Activated B cell treated with CpG ODN at 0.5 μM for 24 hours (primary cell): Measurements from ENCODE around the gene DLEC1. TPM values are rescaled to one million over a fixed set of nuclear protein-coding genes. Genes with fewer than 3 reads are reported as not detected.
A peak's percentile ranks its signal among the peaks of the same experiment; 100 is the strongest.

Experiments used
- ATAC-seq: fragments of 200-7000 bp; cut with Tn5 transposase; one replicate; pipeline ENCODE4 v1.10.0; 2021; ENCODE audit warnings: low read depth, mild to moderate bottlenecking, moderate library complexity
- CTCF ChIA-PET: fragments of 350-600 bp; sonication (Branson Sonifier 250); formaldehyde crosslinking; loops from one replicate; lab custom pipeline; 2021; ENCODE audit warnings: antibody characterized with exemption; lab: Charles Lee
- POLR2A ChIA-PET: fragments of 350-600 bp; sonication (Branson Sonifier 250); formaldehyde crosslinking; loops from one replicate; lab custom pipeline; 2021; ENCODE audit warnings: antibody characterized with exemption; lab: Charles Lee
- DNase-seq: peaks from one replicate; pipeline ENCODE4 v3.0.0; 2022
- H3K27ac Mint-ChIP-seq: one replicate; pipeline ENCODE4 v1.8.0; 2020; ENCODE audit warnings: mixed read lengths
- H3K27me3 Mint-ChIP-seq: one replicate; pipeline ENCODE4 v1.8.0; 2021; ENCODE audit warnings: mixed read lengths
- H3K36me3 Mint-ChIP-seq: one replicate; pipeline ENCODE4 v1.8.0; 2021; ENCODE audit warnings: low read depth, mixed read lengths
- H3K4me1 Mint-ChIP-seq: one replicate; pipeline ENCODE4 v1.8.0; 2021; ENCODE audit warnings: mixed read lengths
- H3K4me3 Mint-ChIP-seq: one replicate; pipeline ENCODE4 v1.8.0; 2020; ENCODE audit warnings: mild to moderate bottlenecking, mixed read lengths
- H3K9me3 Mint-ChIP-seq: one replicate; pipeline ENCODE4 v1.8.0; 2020; ENCODE audit warnings: mixed read lengths
- intact Hi-C: fragments of 100-400 bp; cut with micrococcal nuclease; formaldehyde crosslinking; loops from one replicate; pipeline ENCODE4 v1.15.1; 2024
- total RNA-seq: library from RNA; stranded (reverse); gene quantifications from 2 replicates; pipeline ENCODE4 v1.2.3, GENCODE V29; 2022
- TF ChIP-seq, protein P1 (sequence below): fragments of 200-600 bp; IDR thresholded peaks from one replicate; pipeline ENCODE4 v1.8.0; 2022; ENCODE audit warnings: antibody characterized with exemption, mild to moderate bottlenecking

The DLEC1 gene
- total RNA-seq: 0.10 and 0.11 TPM in 2 replicates

DNA sequence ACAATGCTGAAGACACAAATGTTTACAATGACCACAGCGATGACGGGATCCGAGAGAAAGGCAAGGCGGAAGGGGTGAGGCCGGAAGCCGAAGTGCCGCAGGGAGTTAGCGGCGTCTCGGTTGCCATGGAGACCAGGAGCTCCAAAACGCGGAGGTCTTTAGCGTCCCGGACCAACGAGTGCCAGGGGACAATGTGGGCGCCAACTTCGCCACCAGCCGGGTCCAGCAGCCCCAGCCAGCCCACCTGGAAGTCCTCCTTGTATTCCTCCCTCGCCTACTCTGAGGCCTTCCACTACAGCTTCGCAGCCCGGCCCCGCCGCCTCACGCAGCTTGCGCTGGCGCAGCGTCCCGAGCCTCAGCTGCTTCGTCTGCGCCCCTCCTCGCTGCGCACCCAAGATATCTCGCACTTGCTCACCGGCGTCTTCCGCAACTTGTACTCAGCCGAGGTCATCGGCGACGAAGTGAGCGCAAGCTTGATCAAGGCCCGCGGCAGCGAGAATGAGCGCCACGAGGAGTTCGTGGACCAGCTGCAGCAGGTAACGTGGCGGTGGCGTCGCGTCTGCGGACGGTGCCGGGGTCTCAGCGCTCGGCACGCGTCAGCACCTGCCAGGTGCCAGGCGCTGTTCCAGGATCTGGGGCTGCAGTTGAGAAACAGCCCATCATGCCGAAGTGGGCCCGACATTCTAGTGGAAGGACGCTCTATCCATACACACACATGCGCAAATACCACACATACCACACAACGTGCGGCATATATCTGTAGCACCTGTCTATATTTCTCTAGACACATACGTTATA lies at the start of gene DLEC1:
Gene DLEC1 (plus strand): TSS at position 108 of the 798 bp plus-strand sequence. CDS start 18 bp downstream, at position 126.
- ChIA-PET CTCF (interaction anchor here (0.7 to 2.0 kb wide), 11 partner anchors 13 to 307 kb away, joined by 3 to 16 read pairs (median 3); partner anchors contain the start of gene XYLB), POLR2A (interaction anchor here (0.6 to 2.1 kb wide), 9 partner anchors 10 to 1095 kb away, joined by 3 to 20 read pairs (median 3); partner anchors contain the start of genes ACAA1, MYD88, OXSR1 and PLCD1)
- DNase-seq (peak; percentile 57), ATAC-seq (peak; percentile 74)
- H3K27ac Mint-ChIP-seq: peak within 1 kb of the TSS; percentile 54
- no peaks in the 10 kb centered on the region for H3K36me3 Mint-ChIP-seq
- peaks cover 5% of the 10 kb centered on the region for H3K27me3 Mint-ChIP-seq
- no peaks in the 10 kb centered on the region for H3K9me3 Mint-ChIP-seq
- H3K4me1 Mint-ChIP-seq: peaks cover 21% of the 10 kb centered on the region
- TF ChIP-seq, protein P1, sequence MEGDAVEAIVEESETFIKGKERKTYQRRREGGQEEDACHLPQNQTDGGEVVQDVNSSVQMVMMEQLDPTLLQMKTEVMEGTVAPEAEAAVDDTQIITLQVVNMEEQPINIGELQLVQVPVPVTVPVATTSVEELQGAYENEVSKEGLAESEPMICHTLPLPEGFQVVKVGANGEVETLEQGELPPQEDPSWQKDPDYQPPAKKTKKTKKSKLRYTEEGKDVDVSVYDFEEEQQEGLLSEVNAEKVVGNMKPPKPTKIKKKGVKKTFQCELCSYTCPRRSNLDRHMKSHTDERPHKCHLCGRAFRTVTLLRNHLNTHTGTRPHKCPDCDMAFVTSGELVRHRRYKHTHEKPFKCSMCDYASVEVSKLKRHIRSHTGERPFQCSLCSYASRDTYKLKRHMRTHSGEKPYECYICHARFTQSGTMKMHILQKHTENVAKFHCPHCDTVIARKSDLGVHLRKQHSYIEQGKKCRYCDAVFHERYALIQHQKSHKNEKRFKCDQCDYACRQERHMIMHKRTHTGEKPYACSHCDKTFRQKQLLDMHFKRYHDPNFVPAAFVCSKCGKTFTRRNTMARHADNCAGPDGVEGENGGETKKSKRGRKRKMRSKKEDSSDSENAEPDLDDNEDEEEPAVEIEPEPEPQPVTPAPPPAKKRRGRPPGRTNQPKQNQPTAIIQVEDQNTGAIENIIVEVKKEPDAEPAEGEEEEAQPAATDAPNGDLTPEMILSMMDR: no peak
- intact Hi-C loops: loop anchor here (1.0 to 5.0 kb wide), 4 partner anchors 45 to 1013 kb away; partner anchors contain the start of genes ACAA1, OXSR1, SCN11A and WDR48
- peak within 1 kb of the TSS; percentile 86 for H3K4me3 Mint-ChIP-seq

- H3K4me3 Mint-ChIP-seq: no peak overlapping the region
- H3K4me1 Mint-ChIP-seq: peaks cover 21% of the 10 kb centered on the region
- intact Hi-C loops: no loop called here
- no peak for ATAC-seq
- no peaks in the 10 kb centered on the region for H3K9me3 Mint-ChIP-seq
- TF ChIP-seq, protein P1: no peak
- ChIA-PET CTCF (no interaction called here), POLR2A (no interaction called here)
- H3K27me3 Mint-ChIP-seq: no peaks in the 10 kb centered on the region
- DNase-seq: no peak
- no peak overlapping the region for H3K27ac Mint-ChIP-seq
- peaks cover 6% of the 10 kb centered on the region for H3K36me3 Mint-ChIP-seq
Observed at GRCh38 chr3:37989821-37990480, 49.1 kb upstream of the DLEC1 start.

- Mint-ChIP-seq H3K4me1 (peaks cover 27% of the 10 kb centered on the region), H3K9me3 (no peaks in the 10 kb centered on the region), H3K36me3 (peaks cover 7% of the 10 kb centered on the region), H3K27me3 (no peaks in the 10 kb centered on the region), H3K27ac (no peak within 1 kb of the TSS), H3K4me3 (no peak within 1 kb of the TSS)
- ChIA-PET POLR2A (no interaction called here), CTCF (no interaction called here)
- DNase-seq (no peak), ATAC-seq (no peak)
- TF ChIP-seq, protein P1: no peak
- intact Hi-C loops: no loop called here
Observed at GRCh38 chr3:37990527-37990926, 48.5 kb upstream of the DLEC1 start, which contains the start of gene VILL. VILL (plus strand) TSS chr3:37990786; CDS start chr3:37993673, 2,887 bp downstream.

DNA sequence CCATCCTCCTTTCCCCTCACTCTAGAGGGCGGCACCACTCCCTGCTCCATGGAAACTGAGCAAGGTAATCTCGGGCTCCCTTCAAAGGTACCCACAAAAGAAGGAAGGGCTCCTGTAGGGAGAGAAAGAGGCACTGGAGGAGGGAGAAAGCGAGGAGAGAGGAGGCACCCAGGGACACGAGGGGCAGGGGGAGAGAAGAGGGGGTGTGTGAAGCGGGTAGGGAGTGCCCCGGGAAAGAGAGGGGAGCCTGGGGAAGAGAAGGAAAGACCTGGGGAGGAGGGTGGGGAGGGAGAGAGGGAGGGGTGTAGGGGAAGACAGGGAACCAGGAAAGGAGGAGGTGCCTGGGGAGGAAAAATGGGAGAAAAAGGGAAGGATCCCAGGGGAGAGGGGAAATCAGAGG lies 47.9 kb upstream of the DLEC1 start:
- H3K4me1 Mint-ChIP-seq: peaks cover 29% of the 10 kb centered on the region
- ATAC-seq (no peak), DNase-seq (no peak)
- H3K9me3 Mint-ChIP-seq: no peaks in the 10 kb centered on the region
- intact Hi-C loops: no loop called here
- no peaks in the 10 kb centered on the region for H3K27me3 Mint-ChIP-seq
- H3K36me3 Mint-ChIP-seq: peaks cover 13% of the 10 kb centered on the region
- POLR2A ChIA-PET: no interaction called here
- TF ChIP-seq, protein P1: no peak
- CTCF ChIA-PET: no interaction called here
- no peak overlapping the region for H3K27ac Mint-ChIP-seq
- no peak overlapping the region for H3K4me3 Mint-ChIP-seq

DNA sequence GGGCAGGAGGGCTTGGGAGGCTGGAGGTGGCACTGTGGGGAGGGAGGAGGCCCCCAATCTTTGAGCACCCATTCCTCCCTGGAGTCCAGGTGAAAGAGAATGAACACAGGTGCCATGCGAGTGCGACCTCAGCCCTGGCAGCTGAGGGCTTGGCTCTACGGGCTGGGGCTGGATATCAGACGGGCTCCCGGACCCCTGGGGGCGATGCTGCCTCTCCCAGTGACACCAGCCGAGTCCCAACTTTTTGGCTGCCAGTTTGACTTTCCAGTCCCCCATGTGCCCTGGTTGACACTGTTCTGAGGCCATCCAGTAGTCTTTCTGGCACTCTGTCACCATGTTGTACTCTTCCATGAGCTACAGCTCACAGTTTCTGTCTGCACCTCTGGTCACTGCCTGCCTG lies 47.2 kb upstream of the DLEC1 start:
- ChIA-PET POLR2A (no interaction called here), CTCF (interaction anchor here (1.4 kb wide), 1 partner anchor 17 kb away, joined by 3 read pairs; no protein-coding TSS in a partner anchor)
- DNase-seq: no peak
- no peak overlapping the region for H3K27ac Mint-ChIP-seq
- intact Hi-C loops: no loop called here
- H3K27me3 Mint-ChIP-seq: no peaks in the 10 kb centered on the region
- H3K9me3 Mint-ChIP-seq: no peaks in the 10 kb centered on the region
- TF ChIP-seq, protein P1: no peak
- peaks cover 20% of the 10 kb centered on the region for H3K36me3 Mint-ChIP-seq
- H3K4me1 Mint-ChIP-seq: peaks cover 36% of the 10 kb centered on the region
- H3K4me3 Mint-ChIP-seq: no peak overlapping the region
- ATAC-seq: no peak
